GM12878 (cell line): ENCODE results near the gene CD300H. TPM values are rescaled to one million over a fixed set of nuclear protein-coding genes. Genes with fewer than 3 reads are reported as not detected.

Experiments used
- ATAC-seq: fragments of 200-7000 bp; cut with Tn5 transposase; 3 replicates; pipeline ENCODE4 v1.9.1; 2020; ENCODE audit warnings: mild to moderate bottlenecking, moderate library complexity
- BruUV-seq: library from RNA; stranded (reverse); fragments of 400-500 nt; replicated peaks from 2 replicates; lab custom pipeline; 2021; lab: Mats Ljungman, UMichigan
- CTCF ChIA-PET: fragments of 300-600 bp; sonication (Branson Sonifier 250); formaldehyde crosslinking; extraction: SDS; loops from one replicate; lab custom pipeline; 2021; ENCODE audit warnings: inconsistent platforms; lab: Yijun Ruan, JAX
- POLR2A ChIA-PET: fragments of 350-600 bp; formaldehyde crosslinking; extraction: SDS; loops from one replicate; lab custom pipeline; 2021; ENCODE audit warnings: inconsistent platforms; lab: Charles Lee
- RAD21 ChIA-PET: fragments of 300-600 bp; sonication (Branson Sonifier 250); formaldehyde crosslinking; loops from one replicate; lab custom pipeline; 2023; ENCODE audit warnings: antibody characterized with exemption; ENCODE audit not compliant: unreplicated experiment; lab: Charles Lee
- SMC1A ChIA-PET: fragments of 300-600 bp; sonication (Branson Sonifier 250); formaldehyde crosslinking; loops from one replicate; lab custom pipeline; 2023; ENCODE audit not compliant: unreplicated experiment, uncharacterized antibody; lab: Charles Lee
- DNase-seq: peaks from one replicate; pipeline ENCODE4 v3.0.0-alpha.2; 2011; ENCODE audit warnings: low read depth, low spot score
- FAIRE-seq: peaks from 3 replicates; lab custom pipeline; 2011; peaks lifted over from hg19 to GRCh38; lab: Jason Lieb, UNC
- H2AFZ ChIP-seq: 2 replicates; pipeline ENCODE4 v1.6.0; 2011; ENCODE audit warnings: low read depth, low read length, control low read depth; ENCODE audit not compliant: control insufficient read depth
- H3K27ac ChIP-seq: 2 replicates; pipeline ENCODE4 v1.5.1; 2011; ENCODE audit warnings: control low read depth; ENCODE audit not compliant: control insufficient read depth, insufficient read depth
- H3K27me3 ChIP-seq, 2 experiments: replicated peaks in 1 of 2; 2 replicates each; pipeline versions ENCODE4 v1.6.0 to v1.6.1; 2011; ENCODE audit warnings: low read length in 1 of 2; ENCODE audit not compliant: control insufficient read depth in 2 of 2, insufficient read depth in 2 of 2
- H3K36me3 ChIP-seq, 2 experiments: 2 replicates each; pipeline ENCODE4 v1.5.1; 2011; ENCODE audit warnings: low read length in 1 of 2; ENCODE audit not compliant: control insufficient read depth in 2 of 2, insufficient read depth in 2 of 2
- H3K4me1 ChIP-seq: 2 replicates; pipeline ENCODE4 v1.6.1; 2011; ENCODE audit warnings: mild to moderate bottlenecking, low read length, moderate library complexity, mixed read lengths; ENCODE audit not compliant: control insufficient read depth, insufficient read depth
- H3K4me2 ChIP-seq: 2 replicates; pipeline ENCODE4 v1.6.0; 2011; ENCODE audit warnings: control low read depth; ENCODE audit not compliant: control insufficient read depth, insufficient read depth
- H3K4me3 ChIP-seq: fragments of 200-600 bp; sonication (generic); 2 replicates; pipeline ENCODE4 v1.5.1; 2016
- H3K79me2 ChIP-seq: 2 replicates; pipeline ENCODE4 v1.6.0; 2011; ENCODE audit warnings: low read length; ENCODE audit not compliant: control insufficient read depth, insufficient read depth
- H3K9ac ChIP-seq: 2 replicates; pipeline ENCODE4 v1.8.0; 2011; ENCODE audit warnings: low read length, control low read depth, mixed read lengths; ENCODE audit not compliant: control insufficient read depth, insufficient read depth
- H3K9me3 ChIP-seq: replicated peaks from 3 replicates; pipeline ENCODE4 v1.5.1; 2011; ENCODE audit warnings: mild to moderate bottlenecking, low read length; ENCODE audit not compliant: control insufficient read depth, insufficient read depth
- H4K20me1 ChIP-seq: 2 replicates; pipeline ENCODE4 v1.6.0; 2011; ENCODE audit not compliant: control insufficient read depth, insufficient read depth
- CBFB ChIP-seq: IDR thresholded peaks from 2 replicates; pipeline ENCODE4 v1.6.1; 2016; ENCODE audit warnings: antibody characterized with exemption, low read depth
- CBX5 ChIP-seq: sonication (generic); IDR thresholded peaks from 2 replicates; pipeline ENCODE4 v1.6.1; 2016; ENCODE audit warnings: low read depth, moderate library complexity, mild to moderate bottlenecking, inconsistent platforms
- WGBS: methylation state at CpG from one replicate; pipeline ENCODE4 v1.1.6; 2016; ENCODE audit warnings: low lambda C conversion rate; ENCODE audit not compliant: insufficient replicate concordance, insufficient coverage; ENCODE audit errors: missing lambda C conversion rate; 5-methylcytosine and 5-hydroxymethylcytosine counted together
- in situ Hi-C: fragments of 300-500 bp; cut with MboI; formaldehyde crosslinking; loops from 9 replicates; pipeline ENCODE4 v1.14.3; 2018; ENCODE audit warnings: mixed read lengths
- intact Hi-C: fragments of 100-400 bp; cut with micrococcal nuclease; formaldehyde crosslinking; loops from one replicate; pipeline ENCODE4 v1.14.2; 2022; ENCODE audit not compliant: unreplicated experiment
- polyA plus RNA-seq, 11 experiments: library from polyadenylated mRNA; depleted of rRNA in 4 of 11; unstranded in 6 of 11; stranded (reverse) in 5 of 11; fragments of >200 nt; fragmentation: Nextera tagmentation in 4 of 11; fragmentation: Illumina TruSeq in 1 of 11; extraction: Ambion mirVana in 4 of 11; extraction: Trizol in 1 of 11; gene quantifications; 1 replicate in 1 of 11; 2 replicates in 10 of 11; pipeline versions ENCODE4 v1.2.1 to v1.2.3, GENCODE V29; 2011 to 2016; ENCODE audit warnings: inconsistent platforms in 2 of 11, missing spikeins in 2 of 11, low read depth in 1 of 11
- total RNA-seq, 4 experiments: library from RNA; depleted of rRNA in 3 of 4; stranded (reverse); fragments of >200 nt in 3 of 4; fragmentation: Illumina TruSeq in 1 of 4; extraction: Trizol in 1 of 4; gene quantifications; 2 replicates each; pipeline versions ENCODE4 v1.2.1 to v1.2.3, GENCODE V29; 2013 to 2021
- TF ChIP-seq, protein P1 (sequence below): fragments of 450-650 bp; IDR thresholded peaks from 2 replicates; pipeline ENCODE4 v1.6.1; 2017; ENCODE audit warnings: mild to moderate bottlenecking

The CD300H gene
- total and polyA plus RNA-seq, 10 of the 15 experiments (the other 5 are each of a cell fraction or from before 2014, with no cell fraction given) = not detected

DNA sequence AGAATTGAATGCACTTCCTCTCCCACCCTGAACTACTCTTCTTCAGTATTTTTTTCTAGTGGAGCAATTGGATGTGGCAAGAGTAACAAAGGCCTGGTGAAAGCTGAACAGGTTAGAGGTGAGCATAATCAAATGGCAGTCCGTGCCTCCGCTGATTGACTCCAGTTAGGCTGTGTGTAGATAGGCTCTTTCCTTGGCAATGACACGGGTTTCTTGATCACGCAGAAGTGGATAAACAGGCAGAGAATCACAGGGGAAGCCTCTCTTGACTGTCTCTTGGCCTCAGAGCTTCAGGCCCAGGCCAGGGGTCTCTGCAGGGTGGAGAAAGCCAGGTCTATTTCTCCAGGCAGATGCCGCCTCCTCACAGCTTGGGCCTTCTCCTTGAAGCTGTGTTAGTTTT is 40.2 kb downstream of the CD300H start (continued):
- no peak for TF ChIP-seq CBX5
- TF ChIP-seq, protein P1, sequence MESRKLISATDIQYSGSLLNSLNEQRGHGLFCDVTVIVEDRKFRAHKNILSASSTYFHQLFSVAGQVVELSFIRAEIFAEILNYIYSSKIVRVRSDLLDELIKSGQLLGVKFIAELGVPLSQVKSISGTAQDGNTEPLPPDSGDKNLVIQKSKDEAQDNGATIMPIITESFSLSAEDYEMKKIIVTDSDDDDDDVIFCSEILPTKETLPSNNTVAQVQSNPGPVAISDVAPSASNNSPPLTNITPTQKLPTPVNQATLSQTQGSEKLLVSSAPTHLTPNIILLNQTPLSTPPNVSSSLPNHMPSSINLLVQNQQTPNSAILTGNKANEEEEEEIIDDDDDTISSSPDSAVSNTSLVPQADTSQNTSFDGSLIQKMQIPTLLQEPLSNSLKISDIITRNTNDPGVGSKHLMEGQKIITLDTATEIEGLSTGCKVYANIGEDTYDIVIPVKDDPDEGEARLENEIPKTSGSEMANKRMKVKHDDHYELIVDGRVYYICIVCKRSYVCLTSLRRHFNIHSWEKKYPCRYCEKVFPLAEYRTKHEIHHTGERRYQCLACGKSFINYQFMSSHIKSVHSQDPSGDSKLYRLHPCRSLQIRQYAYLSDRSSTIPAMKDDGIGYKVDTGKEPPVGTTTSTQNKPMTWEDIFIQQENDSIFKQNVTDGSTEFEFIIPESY = no peak

DNA sequence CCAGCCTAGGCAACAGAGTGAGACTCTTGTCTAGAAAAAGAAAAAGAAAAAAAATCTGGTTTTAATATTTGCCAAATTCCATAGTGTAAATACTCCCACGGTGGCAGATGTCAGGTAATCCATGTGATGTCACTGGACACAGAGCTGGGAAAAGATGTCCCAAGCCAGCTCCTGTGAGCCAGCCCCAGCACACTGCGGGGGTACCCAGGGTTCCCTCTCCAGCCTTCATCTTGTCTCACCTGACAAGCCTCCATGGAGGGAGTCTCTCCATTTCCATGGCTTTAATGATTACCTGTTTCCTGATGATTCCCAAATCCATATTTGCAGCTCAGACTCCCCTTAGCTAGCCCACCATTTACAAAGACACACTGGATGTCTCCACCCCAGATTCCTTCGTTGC is 40.6 kb downstream of the CD300H start:
- ATAC-seq (no peak), DNase-seq (no peak), FAIRE-seq (no peak)
- RAD21 ChIA-PET = interaction anchor here (1.0 to 4.7 kb wide), 5 partner anchors 11 to 147 kb away, joined by 3 to 22 read pairs (median 4); no protein-coding TSS in a partner anchor
- in situ Hi-C loops (no loop called here), intact Hi-C loops (no loop called here)
- Histone ChIP-seq H3K27me3 (no peaks in the 10 kb centered on the region; a peak in 1 of 4 replicates), H2AFZ (no peak overlapping the region), H3K79me2 (no peaks in the 10 kb centered on the region), H3K4me3 (no peak overlapping the region), H3K4me1 (peaks cover 4% of the 10 kb centered on the region), H3K9me3 (no peaks in the 10 kb centered on the region; the same call in 2 of the 3 replicates)
- no peak for TF ChIP-seq CBFB
- TF ChIP-seq, all 136 proteins: peak for 0
- ChIA-PET SMC1A (interaction anchor here (0.7 to 7.5 kb wide), 3 partner anchors 15 to 34 kb away, joined by 4 to 45 read pairs (median 4); no protein-coding TSS in a partner anchor), POLR2A (interaction anchor here (1.0 kb wide), 1 partner anchor 62 kb away, joined by 3 read pairs; no protein-coding TSS in a partner anchor), CTCF (interaction anchor here (0.7 to 2.6 kb wide), 3 partner anchors 27 to 159 kb away, joined by 3 to 10 read pairs (median 4); no protein-coding TSS in a partner anchor)
- no peak overlapping the region for H3K4me2 ChIP-seq
- H3K27ac ChIP-seq = no peak overlapping the region
- no peak overlapping the region for H3K9ac ChIP-seq
- WGBS = 41% methylated on average over 3 of the region's 3 CpGs
- no peaks in the 10 kb centered on the region for H4K20me1 ChIP-seq
- no peaks in the 10 kb centered on the region for H3K36me3 ChIP-seq
- no TSS peak for BruUV-seq
